HG03378 (cell line): ENCODE data around the gene PYCR2.
A peak's percentile ranks its signal among the peaks of the same experiment; 100 is the strongest.
"Not testable (repeated sequence)": the region's sequence is repeated elsewhere in the genome, so short reads cannot be mapped to it uniquely, and the experiment has no call there.

ENCODE experiments used
- ATAC-seq: cut with Tn5 transposase; IDR thresholded peaks from one replicate; pipeline ENCODE4 v1.9.1; 2021; ENCODE audit warnings: mild to moderate bottlenecking, moderate library complexity; ENCODE audit not compliant: unreplicated experiment

PYCR2 gene

GRCh38 chr1:225943582-225943981 lies 19.5 kb upstream of the PYCR2 start:
- no peak for ATAC-seq

- ATAC-seq: peak; percentile 74
Observed at GRCh38 chr1:225942574-225942973, 18.5 kb upstream of the PYCR2 start.

GRCh38 chr1:225941942-225942222 lies 17.8 kb upstream of the PYCR2 start:
- ATAC-seq: no peak

DNA sequence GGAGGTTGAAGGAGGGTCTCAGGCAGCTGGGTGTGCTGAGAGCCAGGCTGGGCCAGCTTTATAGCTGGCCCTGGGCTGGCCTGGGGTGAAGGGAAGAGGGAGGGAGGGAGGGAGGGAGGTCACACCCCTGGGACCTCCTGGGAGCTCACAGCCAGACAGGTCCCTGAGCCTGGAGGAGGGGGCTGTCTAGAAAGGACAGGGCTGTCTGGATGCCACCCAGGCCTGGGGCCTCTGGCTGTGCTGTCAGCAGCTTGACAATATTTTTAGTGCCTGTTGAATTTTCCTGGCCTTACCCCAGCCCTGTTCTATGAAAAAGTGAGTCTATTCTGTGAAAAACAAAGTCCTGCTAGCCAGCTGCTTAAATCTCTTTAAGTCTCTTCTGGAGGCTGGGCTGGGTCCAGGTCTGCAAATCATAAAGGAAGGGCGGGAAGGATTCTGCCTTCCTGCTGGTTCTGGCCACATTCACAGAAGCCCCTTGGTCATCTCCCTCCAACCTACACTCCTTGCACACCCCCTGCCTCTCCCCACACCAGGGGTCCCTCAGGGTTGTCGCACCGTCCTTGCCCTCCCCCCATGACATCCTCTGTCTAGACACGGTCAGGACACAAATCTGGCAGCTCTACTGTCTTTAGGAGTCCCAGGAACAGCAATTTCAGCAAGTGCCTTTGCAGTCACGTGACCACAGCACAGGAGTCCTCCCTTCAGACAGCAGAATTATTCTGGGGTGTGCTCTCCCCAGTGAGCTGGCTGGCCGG lies 17.3 kb upstream of the PYCR2 start, which contains the start of gene LEFTY2:
TSS of gene LEFTY2 (minus strand) at position 34 of the 755 bp plus-strand sequence. CDS start 80 bp downstream, outside the sequence.
- ATAC-seq: no peak

DNA sequence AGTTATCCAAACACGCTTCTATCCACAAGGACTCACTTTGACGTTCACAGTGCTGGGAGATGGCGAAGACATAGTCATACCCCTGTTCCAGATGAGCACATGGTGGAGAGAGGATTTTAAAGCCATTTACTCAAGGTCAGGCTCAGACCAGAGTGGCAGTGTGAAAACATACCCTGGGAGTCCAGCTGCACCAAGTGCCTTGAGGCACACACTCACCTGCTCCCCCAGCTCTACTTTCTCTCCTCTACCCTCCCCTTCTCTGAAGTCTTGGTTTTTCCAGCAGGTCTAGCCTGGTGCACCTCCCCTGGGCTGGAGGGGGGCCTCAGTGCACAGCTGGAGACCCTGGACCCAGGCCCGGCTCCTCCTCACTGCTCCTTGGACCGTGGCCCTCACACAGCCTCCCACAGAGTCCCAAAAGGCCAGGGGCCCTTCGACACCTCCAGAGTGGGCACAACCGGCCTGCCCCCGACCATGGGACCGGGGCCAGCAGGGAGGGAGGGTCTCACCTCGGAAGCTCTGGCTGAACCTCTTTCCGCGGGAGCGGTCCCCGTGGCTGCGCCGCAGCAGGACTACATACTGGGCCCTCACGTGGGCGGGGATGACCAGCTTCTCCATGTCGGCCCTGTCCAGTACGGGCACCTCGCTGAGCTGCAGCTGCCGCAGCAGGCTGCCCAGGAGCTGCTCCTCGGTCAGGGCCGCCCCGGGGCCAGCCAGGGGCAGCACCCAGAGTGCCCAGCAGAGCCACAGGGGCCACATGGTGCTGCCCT lies 16.5 kb upstream of the PYCR2 start:
- no peak for ATAC-seq

GRCh38 chr1:225939939-225940310 lies 15.9 kb upstream of the PYCR2 start:
- ATAC-seq: not testable (repeated sequence)

- ATAC-seq: not testable (repeated sequence)
Observed at GRCh38 chr1:225939097-225939938, 15.3 kb upstream of the PYCR2 start.

- ATAC-seq: no peak
Observed at GRCh38 chr1:225937048-225937968, 13.3 kb upstream of the PYCR2 start.

GRCh38 chr1:225936523-225936922 lies 12.5 kb upstream of the PYCR2 start:
- no peak for ATAC-seq

DNA sequence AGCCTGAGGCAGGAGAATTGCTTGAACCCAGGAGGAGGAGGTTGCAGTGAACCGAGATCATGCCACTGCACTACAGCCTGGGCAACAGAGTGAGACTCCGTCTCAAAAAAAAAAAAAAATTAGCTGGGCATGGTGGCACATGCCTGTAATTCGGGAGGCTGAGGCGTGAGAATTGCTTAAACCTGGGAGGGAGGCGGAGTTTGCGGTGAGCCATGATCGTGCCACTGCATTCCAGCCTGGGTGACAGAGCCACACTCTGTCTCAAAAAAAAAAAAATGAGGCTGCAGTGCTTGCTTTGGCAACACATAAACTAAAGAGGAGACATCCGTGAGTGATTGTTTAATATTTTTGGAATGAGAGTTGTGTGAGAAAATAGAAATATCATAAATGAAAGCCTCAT lies 12.0 kb upstream of the PYCR2 start:
- not testable (repeated sequence) for ATAC-seq

GRCh38 chr1:225934711-225935110 lies 10.7 kb upstream of the PYCR2 start:
- ATAC-seq: no peak

GRCh38 chr1:225933072-225933471 lies 9.0 kb upstream of the PYCR2 start:
- ATAC-seq: no peak

DNA sequence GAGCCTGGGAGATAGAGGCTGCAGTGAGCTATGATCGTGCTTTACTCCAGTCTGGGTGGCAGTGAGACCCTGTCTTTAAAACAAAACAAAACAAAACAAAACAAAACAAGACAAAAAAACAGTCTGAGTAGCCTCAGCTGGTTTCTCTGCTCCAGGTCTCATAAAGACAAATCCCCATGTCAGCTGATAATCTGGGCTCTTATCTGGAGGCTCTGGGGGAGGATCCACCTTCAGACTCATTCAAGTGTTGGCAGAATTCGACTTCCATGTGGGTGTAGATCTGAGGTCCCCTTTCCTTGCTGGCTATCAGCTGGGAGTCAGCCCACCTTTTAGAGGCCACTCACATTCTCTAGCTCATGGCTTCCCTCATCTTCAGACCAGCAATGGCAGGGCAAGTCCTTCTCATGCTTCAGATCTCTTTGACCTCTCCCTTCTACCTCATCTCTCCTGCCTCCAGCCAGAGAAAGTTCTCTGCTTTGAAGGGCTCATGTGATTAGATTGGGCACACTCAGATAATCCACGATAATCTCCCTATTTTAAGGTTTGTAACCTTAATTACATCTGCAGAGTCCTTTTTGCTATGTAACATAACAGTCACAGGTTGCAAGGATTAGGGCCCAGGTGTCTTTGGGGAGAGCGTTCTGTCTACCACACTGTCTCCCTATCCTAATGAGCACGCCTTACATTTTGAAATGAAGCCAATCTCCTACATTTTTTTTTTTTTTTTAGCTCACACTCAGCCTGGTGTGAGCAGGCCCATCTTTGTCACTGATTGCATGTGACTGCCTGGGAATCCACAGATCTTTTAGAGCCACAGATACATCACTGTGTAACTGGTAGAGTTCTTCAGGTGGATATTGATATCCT lies 7.5 kb upstream of the PYCR2 start:
- no peak for ATAC-seq

- ATAC-seq: no peak
Observed at GRCh38 chr1:225930566-225930965, 6.5 kb upstream of the PYCR2 start.

- not testable (repeated sequence) for ATAC-seq
Observed at GRCh38 chr1:225929462-225929861, 5.4 kb upstream of the PYCR2 start.

DNA sequence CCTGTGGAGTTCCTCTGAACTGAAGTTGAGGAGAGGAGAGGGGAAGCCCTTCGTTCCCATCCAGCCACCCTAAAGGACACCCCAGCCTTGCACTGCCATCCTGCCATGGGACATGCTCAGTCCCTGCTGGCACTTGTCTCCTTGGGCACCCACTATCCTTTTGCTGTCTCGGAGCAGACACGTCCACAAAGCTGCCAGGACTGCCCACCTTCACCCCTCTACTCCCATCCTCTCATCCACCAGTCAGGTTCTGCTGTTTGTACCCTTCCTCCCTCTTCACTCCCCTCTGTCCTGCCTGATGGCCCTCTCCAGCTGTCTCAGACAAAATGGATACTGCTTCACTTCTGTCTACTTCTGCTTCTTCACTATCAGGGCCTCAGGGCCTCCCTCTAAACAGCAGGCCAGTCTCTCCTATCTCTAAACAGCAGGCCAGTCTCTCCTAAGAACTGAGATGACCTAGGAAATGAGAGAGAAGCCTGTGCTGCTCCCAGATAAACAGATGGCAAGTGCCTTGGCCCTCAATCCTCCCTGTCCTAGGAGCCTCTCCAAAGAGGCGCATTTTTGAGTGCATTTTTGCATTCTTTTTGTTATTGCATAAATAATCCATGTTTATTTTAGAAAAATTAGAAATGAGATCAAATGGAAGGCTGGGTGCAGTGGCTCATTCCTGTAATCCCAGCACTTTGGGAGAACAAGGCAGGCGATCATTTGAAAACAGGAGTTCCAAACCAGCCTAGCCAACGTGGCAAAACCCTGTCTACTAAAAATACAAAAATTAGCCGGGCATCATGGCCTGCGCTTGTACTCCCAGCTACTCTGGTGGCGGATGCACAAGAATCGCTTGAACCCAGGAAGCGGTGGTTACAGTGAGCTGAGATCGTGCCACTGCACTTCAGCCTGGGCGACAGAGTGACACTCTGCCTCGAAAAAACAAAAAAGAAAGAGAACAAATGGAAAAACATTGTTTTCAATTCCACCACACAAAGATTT lies 4.4 kb upstream of the PYCR2 start:
- no peak for ATAC-seq

GRCh38 chr1:225926551-225927113 lies 2.6 kb upstream of the PYCR2 start:
- ATAC-seq: no peak

DNA sequence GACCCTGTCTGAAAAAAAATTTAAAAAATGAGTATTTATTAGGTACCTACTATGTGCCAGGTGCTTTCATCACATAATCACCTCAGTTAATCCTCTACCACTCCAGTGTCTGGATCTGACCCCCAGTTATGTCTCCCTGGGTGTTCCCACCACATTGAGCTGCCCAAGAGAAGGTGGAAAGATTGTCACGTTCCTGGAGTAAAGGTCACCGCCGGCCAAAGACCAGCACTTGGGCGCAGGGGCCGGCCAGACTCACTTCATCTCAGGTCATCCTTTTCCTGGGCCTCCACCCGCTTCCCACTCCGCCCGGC lies 714 bp downstream of the PYCR2 start:
- ATAC-seq: no peak
